ENCODE results near the gene WDR76. TPM values are rescaled to one million over a fixed set of nuclear protein-coding genes. Genes with fewer than 3 reads are reported as not detected.

The WDR76 gene

DNA sequence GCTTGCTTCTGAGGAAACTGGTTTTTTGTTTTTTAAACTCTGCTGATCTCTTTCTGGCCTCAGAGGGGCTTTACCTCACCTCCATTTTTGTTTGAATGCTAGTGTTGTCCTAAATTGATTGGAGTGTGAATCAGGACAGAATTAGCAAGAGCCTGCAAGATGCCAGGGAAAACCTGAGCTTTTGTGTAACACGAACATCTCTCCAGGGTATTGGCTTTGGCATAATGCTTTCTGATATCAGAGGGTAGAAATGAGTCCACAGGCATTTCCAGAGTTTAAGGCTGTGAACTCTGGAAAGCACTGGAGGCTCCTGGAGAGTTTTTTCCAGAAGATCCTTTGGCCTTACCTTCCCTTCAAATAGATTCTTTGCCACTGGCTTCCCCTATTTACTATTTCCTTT lies 87.1 kb downstream of the WDR76 start:
- Histone ChIP-seq H3K4ac (ENCODE audit: low read depth in 1 of 2, low read length in 2 of 2) (no peak overlapping the region), H3K27me3 (ENCODE audit: control insufficient read depth in 1 of 2, insufficient read depth in 1 of 2, low read length in 2 of 2) (no peaks in the 10 kb centered on the region), H2AFZ (ENCODE audit: low read depth, low read length) (no peak overlapping the region), H3K23ac (ENCODE audit: low read length in 2 of 2) (no peak overlapping the region), H3K9me3 (ENCODE audit: control insufficient read depth, low read length) (no peaks in the 10 kb centered on the region), H2BK120ac (ENCODE audit: low read depth, low read length) (no peak overlapping the region), H3K18ac (ENCODE audit: low read depth in 1 of 2, low read length in 2 of 2) (no peak overlapping the region), H2BK5ac (ENCODE audit: low read depth, low read length, poor library complexity, severe bottlenecking) (no peak overlapping the region), H3K27ac (ENCODE audit: low read length, poor library complexity, severe bottlenecking) (peak overlapping the region; percentile 75), H3K14ac (ENCODE audit: low read length in 2 of 2) (no peak overlapping the region), H3K4me2 (ENCODE audit: low read length, poor library complexity, severe bottlenecking) (no peak overlapping the region), H3K79me1 (replicated peaks; ENCODE audit: low read length, poor library complexity, severe bottlenecking) (no peaks in the 10 kb centered on the region), H3K4me3 (ENCODE audit: insufficient read depth in 1 of 2, low read depth in 1 of 2, low read length in 2 of 2) (peak overlapping the region in 1 of 2 experiments; percentile 22), H2BK15ac (ENCODE audit: low read depth, poor library complexity, severe bottlenecking) (no peak overlapping the region), H2AK5ac (ENCODE audit: low read length, severe bottlenecking) (peak overlapping the region; percentile 20), H2BK12ac (ENCODE audit: low read length in 2 of 2) (no peak overlapping the region), H3K4me1 (ENCODE audit: control insufficient read depth, insufficient read depth, low read depth, low read length) (peaks cover 15% of the 10 kb centered on the region), H4K91ac (ENCODE audit: low read length) (no peak overlapping the region), H4K8ac (ENCODE audit: low read length) (no peak overlapping the region), H3K9ac (ENCODE audit: low read length) (peak overlapping the region; percentile 64), H3K36me3 (ENCODE audit: control insufficient read depth in 1 of 2, insufficient read depth in 2 of 2, low read depth in 1 of 2, low read length in 2 of 2) (peaks cover 0 to 8% of the 10 kb centered on the region in 2 experiments)
- DNase-seq, result no peak
- WGBS, result 69% methylated on average over 1 of the region's 1 CpG

DNA sequence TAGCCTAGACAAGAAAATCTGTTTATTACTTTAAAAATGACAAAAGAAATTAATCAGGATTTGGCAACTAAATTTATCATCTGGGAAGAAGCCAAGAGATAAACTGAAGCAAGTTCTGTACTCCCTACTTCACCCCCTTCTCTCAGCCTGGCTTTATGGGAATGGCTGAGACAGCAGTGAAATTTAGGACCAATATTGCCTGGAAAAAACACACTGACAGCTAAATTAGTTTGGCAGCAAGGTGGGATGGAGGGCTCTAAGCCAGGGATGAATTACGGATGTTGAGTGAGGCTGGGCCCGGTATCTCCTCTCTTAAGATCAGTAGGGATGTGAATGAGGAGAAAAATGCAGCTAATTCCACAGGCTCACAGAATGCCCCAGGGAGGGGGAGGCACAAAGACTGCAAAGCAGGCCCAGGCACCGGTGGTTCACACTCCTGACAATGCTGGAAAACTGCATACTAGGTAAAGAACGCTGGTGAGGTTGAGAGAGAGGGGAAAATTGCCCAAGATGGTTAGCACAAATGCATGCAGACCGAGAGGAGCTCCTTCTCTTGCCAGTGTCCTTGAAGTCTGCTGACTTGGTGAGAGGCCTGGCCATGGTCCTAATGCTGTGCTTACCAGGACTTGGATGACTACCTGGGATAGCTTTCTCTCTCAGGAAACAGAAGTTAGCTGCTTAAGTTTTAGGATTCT lies 89.0 kb downstream of the WDR76 start:
- no peak overlapping the region for H3K4me2 ChIP-seq (ENCODE audit: low read length, poor library complexity, severe bottlenecking)
- H2BK5ac ChIP-seq (ENCODE audit: low read depth, low read length, poor library complexity, severe bottlenecking), result no peak overlapping the region
- H3K9ac ChIP-seq (ENCODE audit: low read length), result peak overlapping the region; percentile 50
- peak overlapping the region; percentile 15 for H2BK15ac ChIP-seq (ENCODE audit: low read depth, poor library complexity, severe bottlenecking)
- no peaks in the 10 kb centered on the region for H3K79me1 ChIP-seq (replicated peaks; ENCODE audit: low read length, poor library complexity, severe bottlenecking)
- H3K14ac ChIP-seq (ENCODE audit: low read length in 2 of 2), result no peak overlapping the region
- no peak overlapping the region for H2BK120ac ChIP-seq (ENCODE audit: low read depth, low read length)
- no peak overlapping the region for H2AK5ac ChIP-seq (ENCODE audit: low read length, severe bottlenecking)
- no peak overlapping the region for H2AFZ ChIP-seq (ENCODE audit: low read depth, low read length)
- peak overlapping the region; percentile 42 to 54 for H2BK12ac ChIP-seq (ENCODE audit: low read length in 2 of 2)
- peak overlapping the region in 1 of 2 experiments; percentile 3 for H3K4me3 ChIP-seq (ENCODE audit: insufficient read depth in 1 of 2, low read depth in 1 of 2, low read length in 2 of 2)
- H3K18ac ChIP-seq (ENCODE audit: low read depth in 1 of 2, low read length in 2 of 2), result no peak overlapping the region
- peak overlapping the region in 1 of 2 experiments; percentile 46 for H3K4ac ChIP-seq (ENCODE audit: low read depth in 1 of 2, low read length in 2 of 2)
- H3K4me1 ChIP-seq (ENCODE audit: control insufficient read depth, insufficient read depth, low read depth, low read length), result peaks cover 18% of the 10 kb centered on the region
- H4K8ac ChIP-seq (ENCODE audit: low read length), result no peak overlapping the region
- no peak overlapping the region for H3K23ac ChIP-seq (ENCODE audit: low read length in 2 of 2)
- no peak for DNase-seq
- 67% methylated on average over 5 of the region's 5 CpGs for WGBS
- H4K91ac ChIP-seq (ENCODE audit: low read length), result no peak overlapping the region
- no peaks in the 10 kb centered on the region for H3K9me3 ChIP-seq (ENCODE audit: control insufficient read depth, low read length)
- no peak overlapping the region for H3K27ac ChIP-seq (ENCODE audit: low read length, poor library complexity, severe bottlenecking)
- peaks cover 0 to 8% of the 10 kb centered on the region in 2 experiments for H3K36me3 ChIP-seq (ENCODE audit: control insufficient read depth in 1 of 2, insufficient read depth in 2 of 2, low read depth in 1 of 2, low read length in 2 of 2)
- H3K27me3 ChIP-seq (ENCODE audit: control insufficient read depth in 1 of 2, insufficient read depth in 1 of 2, low read length in 2 of 2), result no peaks in the 10 kb centered on the region

DNA sequence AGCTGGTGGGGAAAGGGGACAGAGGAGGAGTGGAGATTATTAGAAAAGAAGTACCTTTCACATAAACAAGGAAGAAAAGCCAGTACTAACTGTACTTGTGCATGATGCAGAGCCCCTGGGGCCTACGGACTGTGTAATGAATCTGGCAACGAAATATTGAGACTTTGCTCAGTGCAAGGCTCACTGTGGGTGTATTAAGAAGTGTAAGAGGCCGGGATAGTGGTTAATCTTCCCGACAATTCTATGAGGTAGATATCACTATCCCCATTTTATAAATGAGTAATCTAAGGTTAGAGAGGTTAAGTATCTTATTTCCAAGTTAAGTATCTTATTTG lies 89.5 kb downstream of the WDR76 start:
- no peaks in the 10 kb centered on the region for H3K9me3 ChIP-seq (ENCODE audit: control insufficient read depth, low read length)
- H2AK5ac ChIP-seq (ENCODE audit: low read length, severe bottlenecking), result no peak overlapping the region
- no peaks in the 10 kb centered on the region for H3K79me1 ChIP-seq (replicated peaks; ENCODE audit: low read length, poor library complexity, severe bottlenecking)
- peaks cover 0 to 8% of the 10 kb centered on the region in 2 experiments for H3K36me3 ChIP-seq (ENCODE audit: control insufficient read depth in 1 of 2, insufficient read depth in 2 of 2, low read depth in 1 of 2, low read length in 2 of 2)
- DNase-seq, result no peak
- no peak overlapping the region for H3K14ac ChIP-seq (ENCODE audit: low read length in 2 of 2)
- no peak overlapping the region for H3K27ac ChIP-seq (ENCODE audit: low read length, poor library complexity, severe bottlenecking)
- no peak overlapping the region for H2AFZ ChIP-seq (ENCODE audit: low read depth, low read length)
- peak overlapping the region in 1 of 2 experiments; percentile 3 for H3K4me3 ChIP-seq (ENCODE audit: insufficient read depth in 1 of 2, low read depth in 1 of 2, low read length in 2 of 2)
- no peak overlapping the region for H3K18ac ChIP-seq (ENCODE audit: low read depth in 1 of 2, low read length in 2 of 2)
- no peak overlapping the region for H2BK15ac ChIP-seq (ENCODE audit: low read depth, poor library complexity, severe bottlenecking)
- peaks cover 18% of the 10 kb centered on the region for H3K4me1 ChIP-seq (ENCODE audit: control insufficient read depth, insufficient read depth, low read depth, low read length)
- H2BK12ac ChIP-seq (ENCODE audit: low read length in 2 of 2), result no peak overlapping the region
- no peak overlapping the region for H3K23ac ChIP-seq (ENCODE audit: low read length in 2 of 2)
- H3K4ac ChIP-seq (ENCODE audit: low read depth in 1 of 2, low read length in 2 of 2), result no peak overlapping the region
- H2BK120ac ChIP-seq (ENCODE audit: low read depth, low read length), result no peak overlapping the region
- WGBS, result 91% methylated on average over 2 of the region's 4 CpGs
- H4K8ac ChIP-seq (ENCODE audit: low read length), result no peak overlapping the region
- H2BK5ac ChIP-seq (ENCODE audit: low read depth, low read length, poor library complexity, severe bottlenecking), result no peak overlapping the region
- no peak overlapping the region for H4K91ac ChIP-seq (ENCODE audit: low read length)
- peak overlapping the region; percentile 50 for H3K9ac ChIP-seq (ENCODE audit: low read length)
- H3K27me3 ChIP-seq (ENCODE audit: control insufficient read depth in 1 of 2, insufficient read depth in 1 of 2, low read length in 2 of 2), result no peaks in the 10 kb centered on the region
- H3K4me2 ChIP-seq (ENCODE audit: low read length, poor library complexity, severe bottlenecking), result no peak overlapping the region

Small RNA genes lying within 50 kb of the gene (small RNA-seq; reads per million reads assigned to genes)
- gene MIR1282 (ENCODE audit: low read depth) (not detected), gene RF00019 (ENCODE audit: low read depth) (not detected)
